SH-SY5Y (cell line): ENCODE measurements around the gene FOXN3.

Source experiments
- GATA2 ChIP-seq: IDR thresholded peaks from 2 replicates; pipeline ENCODE4 v1.6.1; 2011; ENCODE audit warnings: mild to moderate bottlenecking, low read depth, low read length
- GATA3 ChIP-seq: IDR thresholded peaks from 2 replicates; pipeline ENCODE4 v1.6.1; 2011; ENCODE audit warnings: low read depth, mild to moderate bottlenecking, low read length, moderate library complexity

GRCh38 chr14:89141862-89142261 is 275.2 kb downstream of the FOXN3 start:
- TF ChIP-seq GATA3 (no peak), GATA2 (no peak)
